Prostate gland (tissue), 2 donors: ENCODE measurements around the gene CD52. TPM values are rescaled to one million over a fixed set of nuclear protein-coding genes. Genes with fewer than 3 reads are reported as not detected.
"Not testable (repeated sequence)": the region's sequence is repeated elsewhere in the genome, so short reads cannot be mapped to it uniquely, and the experiment has no call there.

Source experiments
- DNase-seq: peaks from one replicate; pipeline ENCODE4 v3.0.0-alpha.2; 2019; ENCODE audit warnings: low spot score
- H3K27ac ChIP-seq, 2 donors: fragments of 200-600 bp; sonication (generic); 2 replicates each; pipeline ENCODE4 v1.5.1; 2017 to 2019
- H3K27me3 ChIP-seq: fragments of 200-600 bp; sonication (generic); replicated peaks from 2 replicates; pipeline ENCODE4 v1.5.1; 2019; ENCODE audit not compliant: insufficient read depth
- H3K36me3 ChIP-seq, 2 donors: fragments of 200-600 bp; sonication (generic); 1 replicate in 1 of 2; 2 replicates in 1 of 2; pipeline versions ENCODE4 v1.5.1 to v1.8.1; 2017 to 2019
- H3K4me1 ChIP-seq: fragments of 200-600 bp; sonication (generic); replicated peaks from 2 replicates; pipeline ENCODE4 v1.5.1; 2019
- H3K4me3 ChIP-seq, 2 donors: fragments of 200-600 bp; sonication (generic); 2 replicates each; pipeline ENCODE4 v1.5.1; 2017 to 2019
- H3K9me3 ChIP-seq: fragments of 200-600 bp; sonication (generic); 2 replicates; pipeline ENCODE4 v1.5.1; 2017
- CTCF ChIP-seq, 4 experiments: fragments of 200-600 bp in 2 of 4; fragments of 450-650 bp in 2 of 4; sonication (generic) in 2 of 4; IDR thresholded peaks; 1 replicate in 3 of 4; 2 replicates in 1 of 4; pipeline ENCODE4 v1.5.1; 2016 to 2019; ENCODE audit warnings: antibody characterized with exemption in 4 of 4, mild to moderate bottlenecking in 2 of 4, moderate library complexity in 2 of 4
- POLR2A ChIP-seq: fragments of 450-650 bp; IDR thresholded peaks from one replicate; pipeline ENCODE4 v1.6.1; 2016; ENCODE audit warnings: antibody characterized with exemption, mild to moderate bottlenecking
- POLR2AphosphoS5 ChIP-seq: sonication (generic); formaldehyde crosslinking; IDR thresholded peaks from one replicate; pipeline ENCODE4 v1.6.1; 2017; ENCODE audit warnings: antibody characterized with exemption
- WGBS: methylation state at CpG from one replicate; pipeline ENCODE4 v1.1.5; 2018; 5-methylcytosine and 5-hydroxymethylcytosine counted together
- intact Hi-C: fragments of 100-400 bp; cut with DNase I; formaldehyde crosslinking; loops from one replicate; pipeline ENCODE4 v1.14.2; 2022
- total RNA-seq, 2 donors: library from RNA; depleted of rRNA; stranded (reverse); fragments of >200 nt; gene quantifications; one replicate each; pipeline ENCODE4 v1.1.0, GENCODE V29; 2016

CD52 gene
- total RNA-seq, 2 donors from 2014 or later: 3.2 to 5.3 TPM

DNA sequence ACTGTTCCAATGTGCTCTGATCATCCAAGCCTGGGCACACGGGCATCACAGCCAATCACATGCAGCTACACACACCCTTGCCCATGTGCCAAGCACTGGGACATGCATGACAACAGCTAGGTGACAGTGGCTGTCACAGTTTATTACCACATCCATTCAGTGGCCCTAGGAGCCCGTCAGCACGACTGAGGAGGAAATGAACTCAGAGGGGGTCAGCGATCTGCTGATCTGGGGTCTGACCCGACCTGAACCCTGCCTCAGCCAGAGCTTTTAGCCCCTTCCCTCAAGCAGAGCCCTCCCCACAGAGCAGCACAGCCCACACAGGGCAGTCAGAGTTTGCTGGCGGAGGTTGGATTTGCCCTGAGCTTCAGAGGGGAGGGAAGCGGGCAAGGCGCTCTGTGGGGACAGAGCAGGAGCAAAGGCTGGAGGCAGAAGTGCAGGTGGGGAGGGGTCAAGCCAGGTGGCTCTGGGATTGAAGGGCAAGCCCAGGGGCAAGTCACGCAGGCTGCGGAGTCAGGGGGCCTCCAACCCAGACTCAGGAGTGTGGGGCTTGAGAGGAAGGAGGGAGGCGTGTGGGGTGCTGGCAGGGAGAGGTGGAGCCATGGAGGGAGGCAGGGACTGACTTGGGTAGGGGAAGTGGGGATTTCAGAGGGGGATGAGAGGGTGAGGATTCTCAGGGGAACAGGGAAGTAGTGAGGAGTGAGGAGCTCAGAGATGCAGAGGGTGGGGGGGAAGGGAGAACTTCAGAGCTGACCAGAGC is 27.5 kb upstream of the CD52 start:
- no peak for DNase-seq
- H3K9me3 ChIP-seq: no peaks in the 10 kb centered on the region
- no peaks in the 10 kb centered on the region for H3K4me1 ChIP-seq
- no peak overlapping the region for H3K27ac ChIP-seq
- no peak for TF ChIP-seq POLR2AphosphoS5
- TF ChIP-seq CTCF (IDR thresholded peaks at IDR 0.05): no peak
- no peak for TF ChIP-seq POLR2A
- no peaks in the 10 kb centered on the region for H3K27me3 ChIP-seq
- intact Hi-C loops: no loop called here
- WGBS: 77% methylated on average over 11 of the region's 11 CpGs
- H3K4me3 ChIP-seq: no peak overlapping the region
- H3K36me3 ChIP-seq: no peaks in the 10 kb centered on the region

DNA sequence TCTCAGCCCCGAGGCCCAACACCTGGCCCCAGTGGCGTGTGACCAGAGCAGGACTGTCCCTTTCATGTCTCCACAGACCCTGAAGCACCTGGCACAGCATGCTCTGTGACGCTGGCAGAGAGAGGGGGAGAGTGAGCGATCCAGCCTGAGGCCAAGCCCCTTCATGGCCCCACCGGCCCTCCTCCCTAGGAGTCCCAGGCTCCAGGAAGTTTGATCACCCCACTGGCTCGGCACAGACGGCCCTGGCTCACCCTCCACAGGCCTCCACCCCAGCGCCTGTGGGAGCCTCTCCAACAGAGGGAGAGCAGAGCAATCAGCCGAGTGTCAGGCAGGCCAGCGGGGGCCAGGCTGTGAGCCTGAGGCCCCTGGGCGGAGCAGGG is 26.9 kb upstream of the CD52 start:
- Histone ChIP-seq H3K9me3 (no peaks in the 10 kb centered on the region), H3K4me3 (no peak overlapping the region), H3K36me3 (no peaks in the 10 kb centered on the region), H3K4me1 (no peaks in the 10 kb centered on the region), H3K27me3 (no peaks in the 10 kb centered on the region), H3K27ac (no peak overlapping the region)
- DNase-seq: no peak
- TF ChIP-seq POLR2A (no peak), POLR2AphosphoS5 (no peak), CTCF (IDR thresholded peaks at IDR 0.05) (no peak)
- WGBS: 68% methylated on average over 11 of the region's 11 CpGs
- intact Hi-C loops: no loop called here

DNA sequence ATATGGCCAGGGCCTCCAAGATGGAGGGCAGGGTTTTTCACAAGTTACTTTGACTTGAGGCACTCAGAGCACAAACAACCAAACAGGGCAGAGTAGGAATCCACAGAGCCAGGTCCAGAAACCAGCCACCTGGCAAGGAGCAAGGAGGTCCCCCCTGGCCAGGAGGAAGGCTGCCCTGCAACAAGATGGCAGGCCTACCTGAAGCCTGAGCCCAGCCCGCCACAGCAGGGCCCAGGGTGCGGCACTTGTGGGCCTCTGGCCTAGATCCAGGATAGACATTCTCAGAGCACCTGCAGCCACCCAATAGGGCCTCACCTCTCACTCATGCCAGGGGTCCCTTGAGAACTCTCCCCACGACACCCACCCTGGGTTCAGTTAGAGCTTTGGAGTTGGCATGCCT is 26.3 kb upstream of the CD52 start:
- Histone ChIP-seq H3K27ac (no peak overlapping the region), H3K4me3 (no peak overlapping the region), H3K9me3 (no peaks in the 10 kb centered on the region), H3K27me3 (no peaks in the 10 kb centered on the region), H3K4me1 (no peaks in the 10 kb centered on the region), H3K36me3 (no peaks in the 10 kb centered on the region)
- TF ChIP-seq CTCF (IDR thresholded peaks at IDR 0.05) (no peak), POLR2AphosphoS5 (no peak), POLR2A (no peak)
- 96% methylated on average over 3 of the region's 3 CpGs for WGBS
- DNase-seq: no peak
- intact Hi-C loops: no loop called here

- intact Hi-C loops: no loop called here
- 86% methylated on average over 4 of the region's 4 CpGs for WGBS
- Histone ChIP-seq H3K27ac (no peak overlapping the region), H3K27me3 (no peaks in the 10 kb centered on the region), H3K9me3 (no peaks in the 10 kb centered on the region), H3K4me3 (no peak overlapping the region), H3K36me3 (no peaks in the 10 kb centered on the region), H3K4me1 (no peaks in the 10 kb centered on the region)
- TF ChIP-seq POLR2AphosphoS5: no peak
- no peak for TF ChIP-seq CTCF (IDR thresholded peaks at IDR 0.05)
- no peak for TF ChIP-seq POLR2A
- DNase-seq: no peak
Observed at GRCh38 chr1:26291939-26292338, 25.8 kb upstream of the CD52 start.

- 95% methylated on average over 5 of the region's 5 CpGs for WGBS
- H3K9me3 ChIP-seq, H3K27ac ChIP-seq, H3K36me3 ChIP-seq, intact Hi-C loops, H3K27me3 ChIP-seq, H3K4me1 ChIP-seq, DNase-seq, H3K4me3 ChIP-seq: not testable (repeated sequence)
Observed at GRCh38 chr1:26292735-26293134, 25.0 kb upstream of the CD52 start.
